Measurements from ENCODE around the gene KRT74. TPM values are rescaled to one million over a fixed set of nuclear protein-coding genes. Genes with fewer than 3 reads are reported as not detected.

KRT74 gene
- total and polyA plus RNA-seq, 10 of the 15 experiments (the other 5 are each of a cell fraction or from before 2014, with no cell fraction given) = not detected

- H3K9ac ChIP-seq (ENCODE audit: control insufficient read depth, insufficient read depth, low read length) = no peak overlapping the region
- H3K9me3 ChIP-seq (replicated peaks; ENCODE audit: control insufficient read depth, insufficient read depth, low read length) = no peaks in the 10 kb centered on the region
- no peak overlapping the region for H2AFZ ChIP-seq (ENCODE audit: control insufficient read depth, low read depth, low read length)
- intact Hi-C loops (cut with micrococcal nuclease; ENCODE audit: unreplicated experiment) (no loop called here), in situ Hi-C loops (cut with MboI) (no loop called here)
- TF ChIP-seq TBL1XR1 (IDR thresholded peaks at IDR 0.05; ENCODE audit: low read depth, low read length) (no peak), YY1 (IDR thresholded peaks at IDR 0.05; ENCODE audit: low read depth, low read length) (no peak), IKZF2 (IDR thresholded peaks at IDR 0.05) (no peak), WRNIP1 (IDR thresholded peaks at IDR 0.05; ENCODE audit: borderline replicate concordance, low read depth, low read length) (no peak), ZBTB11 (CRISPR knock-in tag; IDR thresholded peaks at IDR 0.05) (no peak)
- ChIA-PET CTCF (no interaction called here), RAD21 (ENCODE audit: unreplicated experiment) (no interaction called here), POLR2A (no interaction called here), SMC1A (ENCODE audit: uncharacterized antibody, unreplicated experiment) (no interaction called here)
- ATAC-seq (no peak), DNase-seq (ENCODE audit: low read depth, low spot score) (no peak), FAIRE-seq (no peak)
- H3K27ac ChIP-seq (ENCODE audit: control insufficient read depth, insufficient read depth) = no peak overlapping the region
- H3K4me2 ChIP-seq (ENCODE audit: control insufficient read depth, insufficient read depth) = no peak overlapping the region
- no TSS peak for BruUV-seq (replicated peaks)
- peaks cover 0 to 3% of the 10 kb centered on the region in 2 experiments; a peak in 3 of 4 replicates for H3K27me3 ChIP-seq (replicated peaks in 1 of 2; ENCODE audit: control insufficient read depth in 2 of 2, insufficient read depth in 2 of 2, low read length in 1 of 2)
- H3K36me3 ChIP-seq (ENCODE audit: control insufficient read depth in 2 of 2, insufficient read depth in 2 of 2, low read length in 1 of 2) = no peaks in the 10 kb centered on the region
- no peaks in the 10 kb centered on the region for H4K20me1 ChIP-seq (ENCODE audit: control insufficient read depth, insufficient read depth)
- H3K4me3 ChIP-seq = no peak overlapping the region
- WGBS (ENCODE audit: insufficient coverage, insufficient replicate concordance, low lambda C conversion rate, missing lambda C conversion rate) = 17% methylated on average over 6 of the region's 6 CpGs
- H3K79me2 ChIP-seq (ENCODE audit: control insufficient read depth, insufficient read depth, low read length) = no peaks in the 10 kb centered on the region
- H3K4me1 ChIP-seq (ENCODE audit: control insufficient read depth, insufficient read depth, low read length) = no peaks in the 10 kb centered on the region
These were observed 41.7 kb upstream of the KRT74 start for GRCh38 chr12:52615208-52615868.
